Ovary (tissue), 3 donors: ENCODE measurements around the gene PAGR1.
"Not testable (repeated sequence)": the region's sequence is repeated elsewhere in the genome, so short reads cannot be mapped to it uniquely, and the experiment has no call there.

Experiments used
- EP300 ChIP-seq: sonication (generic); formaldehyde crosslinking; IDR thresholded peaks from one replicate; pipeline ENCODE4 v1.6.1; 2017; ENCODE audit warnings: antibody characterized with exemption
- TF ChIP-seq, protein P1 (sequence below), 3 donors: fragments of 450-650 bp in 2 of 3; fragments of 200-600 bp in 1 of 3; IDR thresholded peaks; one replicate each; pipeline versions ENCODE4 v1.5.1 to v1.8.0; 2016 to 2022; ENCODE audit warnings: antibody characterized with exemption in 3 of 3, mild to moderate bottlenecking in 1 of 3
- donor health status: DM: no; HTN: no; CAD: no.

DNA sequence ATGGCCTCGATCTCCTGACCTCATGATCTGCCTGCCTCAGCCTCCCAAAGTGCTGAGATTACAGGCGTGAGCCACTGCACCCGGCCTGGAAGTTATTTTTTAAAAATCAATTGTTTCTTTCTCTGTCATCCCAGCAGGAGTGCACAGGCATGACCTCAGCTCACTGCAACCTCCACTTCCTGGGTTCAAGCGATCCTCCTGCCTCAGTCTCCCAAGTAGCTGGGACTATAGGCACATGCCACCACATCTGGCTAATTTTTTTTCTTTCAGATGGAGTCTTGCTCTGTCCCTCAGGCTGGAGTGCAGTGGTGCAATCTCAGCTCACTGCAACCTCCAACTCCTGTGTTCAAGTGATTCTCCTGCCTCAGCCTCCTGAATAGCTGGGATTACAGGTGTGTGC is 28.8 kb upstream of the PAGR1 start:
- not testable (repeated sequence) for TF ChIP-seq EP300
- TF ChIP-seq, protein P1, sequence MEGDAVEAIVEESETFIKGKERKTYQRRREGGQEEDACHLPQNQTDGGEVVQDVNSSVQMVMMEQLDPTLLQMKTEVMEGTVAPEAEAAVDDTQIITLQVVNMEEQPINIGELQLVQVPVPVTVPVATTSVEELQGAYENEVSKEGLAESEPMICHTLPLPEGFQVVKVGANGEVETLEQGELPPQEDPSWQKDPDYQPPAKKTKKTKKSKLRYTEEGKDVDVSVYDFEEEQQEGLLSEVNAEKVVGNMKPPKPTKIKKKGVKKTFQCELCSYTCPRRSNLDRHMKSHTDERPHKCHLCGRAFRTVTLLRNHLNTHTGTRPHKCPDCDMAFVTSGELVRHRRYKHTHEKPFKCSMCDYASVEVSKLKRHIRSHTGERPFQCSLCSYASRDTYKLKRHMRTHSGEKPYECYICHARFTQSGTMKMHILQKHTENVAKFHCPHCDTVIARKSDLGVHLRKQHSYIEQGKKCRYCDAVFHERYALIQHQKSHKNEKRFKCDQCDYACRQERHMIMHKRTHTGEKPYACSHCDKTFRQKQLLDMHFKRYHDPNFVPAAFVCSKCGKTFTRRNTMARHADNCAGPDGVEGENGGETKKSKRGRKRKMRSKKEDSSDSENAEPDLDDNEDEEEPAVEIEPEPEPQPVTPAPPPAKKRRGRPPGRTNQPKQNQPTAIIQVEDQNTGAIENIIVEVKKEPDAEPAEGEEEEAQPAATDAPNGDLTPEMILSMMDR (IDR thresholded peaks at IDR 0.05) = not testable (repeated sequence)
